NCI-H146 (cell line): ENCODE measurements around the gene PTMA.
"Not testable (repeated sequence)": the region's sequence is repeated elsewhere in the genome, so short reads cannot be mapped to it uniquely, and the experiment has no call there.

Source experiments
- DNase-seq: peaks from one replicate; lab custom pipeline; 2025; lab: John Stamatoyannopoulos, UW

PTMA gene

GRCh38 chr2:231707927-231708772, at the start of gene PTMA:
TSS of gene PTMA (plus strand) at chr2:231708525. CDS start at chr2:231708707, 182 bp downstream.
- DNase-seq: peak; percentile 98

GRCh38 chr2:231660073-231660472, 48.3 kb upstream of the PTMA start:
- DNase-seq: not testable (repeated sequence)

GRCh38 chr2:231660860-231661259, 47.5 kb upstream of the PTMA start:
- DNase-seq: no peak

- DNase-seq: no peak
Measured at GRCh38 chr2:231661422-231662027, 46.8 kb upstream of the PTMA start.

GRCh38 chr2:231662028-231662810, 46.1 kb upstream of the PTMA start:
- peak; percentile 94 for DNase-seq

GRCh38 chr2:231662811-231663457, 45.4 kb upstream of the PTMA start:
- no peak for DNase-seq

- DNase-seq: no peak
Measured at GRCh38 chr2:231663458-231664212, 44.7 kb upstream of the PTMA start.

- no peak for DNase-seq
Measured at GRCh38 chr2:231664727-231665126, 43.6 kb upstream of the PTMA start.

- peak; percentile 57 for DNase-seq
Measured at GRCh38 chr2:231665245-231666170, 42.8 kb upstream of the PTMA start.

- DNase-seq: peak; percentile 98
Measured at GRCh38 chr2:231666171-231667095, 41.9 kb upstream of the PTMA start.

GRCh38 chr2:231667096-231667427, 41.3 kb upstream of the PTMA start:
- DNase-seq: no peak

- DNase-seq: no peak
Measured at GRCh38 chr2:231667496-231667895, 40.8 kb upstream of the PTMA start.

GRCh38 chr2:231668981-231669380, 39.3 kb upstream of the PTMA start:
- DNase-seq: no peak

- DNase-seq: no peak
Measured at GRCh38 chr2:231671270-231672050, 36.9 kb upstream of the PTMA start.

GRCh38 chr2:231672617-231673347, 35.5 kb upstream of the PTMA start:
- DNase-seq: peak; percentile 64

- DNase-seq: peak; percentile 79
Measured at GRCh38 chr2:231673348-231673770, 35.0 kb upstream of the PTMA start.

GRCh38 chr2:231674587-231675338, 33.6 kb upstream of the PTMA start:
- peak; percentile 67 for DNase-seq
